Epidermal melanocyte (primary cell): ENCODE measurements around the gene MAD2L1.

ENCODE experiments used
- DNase-seq: peaks from one replicate; pipeline ENCODE4 v3.0.0; 2011; ENCODE audit warnings: low spot score; ENCODE audit not compliant: insufficient read length

The MAD2L1 gene

DNA sequence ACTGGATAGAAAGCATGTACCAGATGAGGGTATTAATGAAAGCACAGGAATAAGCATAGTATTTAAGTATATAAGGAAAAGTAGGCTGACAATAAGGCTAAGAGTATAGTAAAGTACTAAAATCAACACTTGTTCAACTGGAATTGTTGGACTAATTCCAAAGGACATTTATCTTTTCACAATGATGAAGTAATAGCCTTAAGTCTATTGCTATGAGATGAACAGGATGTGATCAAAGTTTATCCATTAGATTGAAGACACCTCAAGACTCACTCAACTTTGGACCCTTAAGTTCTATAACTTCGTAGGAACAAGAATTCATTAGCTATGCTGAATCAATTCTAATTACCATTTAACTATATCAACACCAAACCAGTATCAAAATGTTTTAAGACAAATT lies 7.6 kb downstream of the MAD2L1 start:
- no peak for DNase-seq

DNA sequence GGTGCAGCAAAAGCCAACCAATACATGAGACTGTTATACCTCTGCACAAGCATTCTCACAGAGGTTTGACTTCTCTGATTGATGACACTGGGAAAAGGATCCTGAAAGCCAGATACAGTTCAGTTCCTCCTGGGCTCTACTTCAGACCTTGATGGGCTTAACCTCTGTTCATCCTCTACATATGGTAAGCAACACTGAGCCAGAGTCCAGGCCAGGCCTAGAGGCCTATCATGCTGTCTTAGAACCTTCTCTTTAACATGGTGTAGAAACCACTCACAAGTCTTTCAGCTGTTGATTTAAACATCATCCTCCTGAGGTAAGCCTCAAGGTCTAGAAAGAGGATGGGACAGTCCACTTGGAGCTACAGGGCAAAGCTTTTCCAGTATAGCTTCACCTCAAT lies 9.2 kb downstream of the MAD2L1 start:
- no peak for DNase-seq

DNA sequence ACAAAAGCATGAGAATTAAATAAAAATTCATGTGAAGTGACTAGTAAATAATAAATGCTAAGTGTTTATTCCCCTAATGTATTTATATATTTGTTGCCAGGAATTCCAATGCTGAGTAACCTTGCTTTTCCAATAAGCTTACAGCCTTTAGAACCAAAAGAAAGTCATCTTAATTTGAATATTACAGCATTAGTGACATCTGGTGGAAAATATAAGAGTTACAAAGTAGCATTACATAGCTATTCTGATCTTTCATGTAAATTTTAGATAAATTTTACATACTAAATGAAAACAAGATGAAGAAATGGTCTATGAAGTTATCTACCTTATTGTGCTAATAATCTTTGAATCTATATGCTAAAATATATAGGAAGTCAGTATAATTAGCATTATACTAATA lies 10.4 kb downstream of the MAD2L1 start:
- DNase-seq, result no peak

DNA sequence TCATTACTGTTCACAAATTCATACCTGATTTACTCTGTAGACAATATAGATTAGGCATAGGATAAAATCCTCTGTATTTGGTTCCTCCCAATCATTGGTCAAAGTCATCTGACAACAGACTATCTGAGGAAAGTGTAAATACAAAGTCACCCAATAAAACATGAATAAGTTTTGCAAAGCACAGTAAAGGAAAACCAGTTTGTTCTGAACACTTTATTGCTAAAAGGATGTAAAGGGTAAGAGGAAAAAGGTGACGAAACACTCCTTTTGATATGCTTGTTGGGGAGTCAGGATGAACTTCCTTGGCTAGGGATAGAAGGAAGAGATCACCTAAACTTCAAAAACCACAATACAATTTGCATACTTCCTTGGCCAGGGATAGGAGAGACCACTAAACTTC lies 10.9 kb downstream of the MAD2L1 start:
- DNase-seq, result no peak

DNA sequence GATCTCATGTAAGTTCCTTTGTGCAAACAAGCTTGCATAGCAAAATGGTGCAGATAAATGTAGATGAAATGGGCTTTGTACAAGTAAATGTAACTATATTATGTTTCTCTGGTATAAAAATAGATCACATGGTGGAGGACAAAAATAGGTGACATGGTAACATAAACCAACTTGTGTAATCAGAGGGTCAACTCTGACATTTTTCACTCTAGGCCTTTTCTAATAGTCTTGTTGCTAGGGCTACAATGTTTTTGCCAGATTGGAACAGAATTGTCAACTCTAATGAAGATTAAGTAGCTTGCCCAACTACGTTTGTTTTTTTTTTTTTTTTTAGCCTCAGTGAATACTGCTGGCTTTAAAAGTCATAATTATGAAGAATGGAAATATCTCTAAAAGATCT lies 11.5 kb downstream of the MAD2L1 start:
- DNase-seq, result no peak

DNA sequence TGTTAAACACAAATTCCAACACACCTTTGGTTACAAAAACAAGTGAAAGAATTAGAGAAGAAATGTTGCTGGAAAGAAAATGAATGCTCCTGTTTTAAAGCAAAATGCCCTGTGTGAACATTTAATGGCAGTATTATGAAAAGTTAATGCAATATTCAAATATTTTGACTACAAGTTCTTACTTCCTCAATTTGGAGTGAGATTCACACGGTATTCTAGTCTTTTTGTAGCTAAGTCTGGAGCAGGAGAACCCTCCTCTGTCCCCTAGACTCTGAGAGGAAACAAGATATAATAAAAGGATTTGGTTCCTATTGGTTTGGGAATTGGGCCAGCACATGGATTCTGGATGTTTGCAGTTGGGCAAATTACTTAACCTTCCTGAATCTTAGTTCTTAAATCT lies 12.7 kb downstream of the MAD2L1 start:
- no peak for DNase-seq

DNA sequence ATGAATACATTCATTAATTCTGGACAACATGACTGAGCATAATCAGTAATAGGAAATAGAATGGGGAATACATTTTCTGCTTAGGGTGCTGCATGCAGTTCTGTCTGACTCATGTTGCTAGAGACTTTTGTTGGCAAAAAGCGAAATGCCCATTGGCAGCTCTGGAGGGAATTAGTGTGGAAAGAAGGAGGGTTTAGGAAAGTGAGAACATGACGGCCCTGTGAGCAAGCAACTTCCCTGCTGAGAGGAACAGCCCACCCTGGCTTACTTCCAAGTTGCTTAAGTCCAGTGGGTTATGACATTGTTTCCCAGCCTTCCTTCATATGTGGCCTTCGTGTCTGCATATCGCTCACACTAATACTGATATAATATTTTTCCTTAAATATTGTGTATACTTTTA lies 13.8 kb downstream of the MAD2L1 start:
- DNase-seq, result no peak

DNA sequence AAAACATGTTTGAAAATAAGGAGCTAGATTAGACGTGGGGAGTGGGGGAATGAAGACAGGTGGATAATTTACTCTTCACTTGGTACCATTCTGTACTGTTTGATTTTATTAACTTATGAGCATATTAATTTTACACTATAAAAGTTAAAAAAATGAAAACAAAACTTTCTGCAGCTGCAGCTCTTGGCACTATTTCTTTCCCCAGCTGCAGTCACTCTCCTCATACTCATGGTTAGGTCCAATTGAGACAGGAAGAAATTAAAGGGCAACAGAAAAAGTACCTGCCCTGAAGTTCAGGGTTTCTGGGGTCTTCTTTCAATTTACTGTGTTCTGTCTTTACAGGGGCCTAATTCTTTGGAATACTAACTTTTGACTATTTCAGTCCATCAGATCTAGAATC lies 15.4 kb downstream of the MAD2L1 start:
- no peak for DNase-seq

DNA sequence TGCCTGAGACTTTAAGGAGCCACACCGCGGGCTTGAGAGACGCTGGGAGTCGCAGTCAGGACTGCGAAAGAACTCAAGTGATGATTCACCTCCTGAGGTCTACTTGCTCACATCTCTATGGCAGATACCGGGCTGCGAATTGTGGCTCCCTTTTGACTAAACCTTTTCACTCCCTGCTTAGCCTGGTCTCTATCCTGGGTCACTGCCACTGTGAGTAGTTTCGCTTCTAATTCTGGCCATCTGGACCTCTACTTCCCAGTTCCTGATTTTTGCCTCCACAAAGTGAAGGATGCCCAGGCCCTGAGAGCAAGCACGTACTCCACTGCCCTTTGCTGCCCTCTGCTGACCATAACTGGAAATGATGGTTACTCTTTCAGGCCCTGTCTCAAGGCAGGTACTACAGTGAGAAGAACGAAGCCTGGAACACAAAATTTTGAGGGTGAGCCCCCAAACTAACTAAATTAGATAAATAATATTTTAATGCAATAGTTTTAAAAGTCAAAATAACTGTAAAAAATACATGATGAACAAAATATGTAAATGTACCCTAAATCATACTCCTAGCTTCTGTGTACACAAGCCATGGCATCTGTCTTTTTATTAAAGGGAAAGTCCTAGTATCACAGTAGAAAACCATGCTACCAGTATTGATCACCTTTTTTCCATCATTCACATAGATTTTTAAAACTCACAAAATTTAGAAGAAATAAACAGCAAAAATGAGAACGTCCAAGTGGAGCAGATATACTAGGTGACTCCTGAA lies 16.7 kb downstream of the MAD2L1 start:
- DNase-seq, result peak; percentile 61

DNA sequence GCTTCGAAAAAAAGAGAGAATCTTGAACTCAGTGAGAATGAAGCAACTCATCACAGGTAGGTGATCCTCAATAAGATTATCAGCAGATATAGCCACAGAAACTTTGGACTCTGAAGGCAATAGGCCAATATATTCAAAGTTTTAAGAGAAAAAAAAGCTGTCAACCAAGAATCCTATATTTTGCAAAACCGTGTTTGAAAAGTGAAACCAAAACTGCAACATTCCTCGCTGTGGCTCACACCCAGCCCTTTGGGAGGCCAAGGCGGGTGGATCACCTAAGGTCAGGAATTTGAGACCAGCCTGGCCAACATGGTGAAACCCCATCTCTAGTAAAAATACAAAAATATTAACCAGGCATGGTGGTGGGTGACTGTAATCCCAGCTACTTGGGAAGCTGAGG lies 22.8 kb downstream of the MAD2L1 start:
- no peak for DNase-seq

DNA sequence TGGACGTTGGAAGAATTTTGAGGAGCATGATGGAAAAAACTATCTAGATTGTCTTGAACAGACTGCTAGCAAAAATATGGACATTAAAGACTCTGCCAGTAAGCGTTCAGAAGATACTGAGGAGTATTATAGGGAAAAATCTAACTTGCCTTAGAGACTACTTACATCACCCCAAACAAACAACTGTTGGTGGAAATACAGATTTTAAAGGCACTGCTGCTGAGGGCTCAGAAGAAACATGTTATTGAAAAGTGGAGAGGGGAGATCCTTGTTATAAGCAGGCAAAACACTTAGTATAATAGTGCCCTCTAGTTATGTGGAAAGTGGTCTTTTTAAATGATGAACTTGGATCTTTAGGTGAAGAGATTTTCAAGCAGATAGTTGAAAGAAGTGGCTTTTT lies 29.2 kb downstream of the MAD2L1 start:
- DNase-seq, result no peak

DNA sequence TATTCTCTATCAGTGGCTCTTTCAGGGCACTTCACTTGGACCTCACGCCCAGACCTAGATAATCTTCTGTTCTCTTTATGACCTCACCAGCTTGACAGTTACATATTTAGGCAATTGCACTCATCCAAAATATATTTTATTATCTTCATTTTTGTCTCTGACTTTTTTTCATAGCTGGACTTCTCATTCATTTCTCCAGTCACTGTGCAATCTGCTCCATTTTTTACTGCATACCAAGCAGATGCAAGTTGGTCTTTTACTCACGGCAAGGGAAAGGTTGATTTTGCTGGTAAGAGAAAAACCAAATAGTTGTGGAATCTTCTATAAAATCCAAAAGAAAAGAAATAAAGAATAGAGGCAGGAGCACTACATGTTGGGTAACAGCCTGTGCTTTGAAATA lies 31.7 kb downstream of the MAD2L1 start:
- no peak for DNase-seq

DNA sequence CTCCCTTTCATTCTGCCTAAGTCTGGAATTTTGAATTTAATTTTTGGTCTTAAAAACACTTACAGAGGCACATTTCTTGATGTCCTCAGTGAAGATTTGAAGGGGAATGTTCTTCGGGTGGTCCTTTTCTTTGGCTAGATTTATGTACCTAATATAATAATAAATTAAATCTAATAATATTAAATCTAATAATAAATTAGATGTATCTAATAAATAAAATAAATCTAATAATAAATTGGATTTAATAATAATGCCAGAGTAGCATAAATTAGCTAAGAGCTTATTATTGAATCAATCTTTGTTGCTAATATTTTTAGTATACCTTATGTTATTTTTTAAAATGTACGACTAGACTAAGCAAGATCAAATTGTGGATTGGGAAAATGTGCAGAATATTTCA lies 39.8 kb downstream of the MAD2L1 start:
- no peak for DNase-seq

DNA sequence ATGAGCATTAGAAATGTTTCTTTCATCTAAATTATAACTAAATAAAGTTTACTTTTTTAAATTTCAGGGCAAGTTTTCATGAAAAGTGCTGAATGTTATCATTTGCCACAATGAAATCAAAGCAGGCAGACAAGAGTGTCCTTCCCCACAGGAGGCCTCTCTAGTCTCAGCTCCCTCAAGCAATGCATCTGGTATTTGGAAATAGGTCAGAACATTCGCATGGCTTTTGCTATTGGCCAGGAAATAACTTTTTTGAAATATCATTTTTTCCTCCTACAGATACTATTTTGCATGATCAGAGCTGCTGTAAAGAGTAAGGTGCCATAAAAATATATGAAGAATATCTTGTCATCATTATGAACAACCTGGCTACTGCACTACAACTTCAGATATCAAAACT lies 41.1 kb downstream of the MAD2L1 start:
- no peak for DNase-seq

DNA sequence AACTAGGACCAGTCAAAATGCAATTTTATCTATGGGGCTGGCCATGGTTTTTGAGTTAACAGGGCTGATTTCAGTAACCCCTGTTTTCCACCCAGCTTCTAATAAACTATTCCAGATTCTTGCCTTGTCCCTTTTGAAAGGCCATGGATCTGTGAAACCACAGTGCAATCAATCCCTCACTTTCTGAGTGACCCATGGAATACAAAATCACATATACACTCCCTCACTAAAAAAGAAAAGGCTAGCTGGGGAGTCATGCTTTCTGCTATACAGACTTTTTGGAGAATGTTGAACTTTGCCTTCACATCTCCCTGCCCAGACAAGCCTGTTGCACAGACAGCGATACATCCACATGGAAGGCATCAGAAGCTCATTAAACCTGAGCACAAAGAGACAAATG lies 47.9 kb downstream of the MAD2L1 start:
- DNase-seq, result no peak

DNA sequence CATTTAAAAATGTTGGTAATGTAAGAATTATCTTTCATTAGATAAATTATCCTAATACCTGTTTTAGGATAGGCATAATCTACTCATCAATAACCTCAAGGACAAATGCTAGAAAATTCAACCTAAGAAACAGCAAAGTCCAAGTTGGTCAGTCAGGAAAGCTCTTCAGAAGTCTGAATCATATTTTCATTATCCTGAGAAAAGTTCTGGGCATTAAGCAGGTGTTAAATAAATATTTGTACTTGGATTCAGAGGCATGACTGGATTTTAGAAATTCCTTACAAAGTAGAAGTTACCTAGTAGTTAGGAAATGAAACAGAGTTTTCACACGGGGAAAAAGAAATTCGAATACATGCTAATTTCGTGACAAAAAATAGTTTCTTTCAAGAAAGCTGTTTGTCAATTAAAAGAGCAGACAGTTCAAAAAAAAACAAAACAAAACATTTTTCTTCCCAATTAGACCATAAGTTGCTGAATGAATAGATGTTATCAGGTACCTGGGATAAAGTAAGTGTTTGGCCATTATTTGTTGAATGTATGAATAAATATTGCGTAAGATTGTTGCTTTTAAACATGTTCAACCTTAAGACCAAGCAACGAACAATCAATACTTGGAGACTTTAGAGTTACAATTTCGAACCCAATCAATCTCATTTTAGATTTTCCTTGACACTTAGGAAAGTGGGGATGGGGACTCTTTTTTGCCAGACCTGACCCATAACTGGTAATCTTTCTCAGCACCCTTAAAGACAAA lies 48.5 kb downstream of the MAD2L1 start:
- DNase-seq, result no peak

DNA sequence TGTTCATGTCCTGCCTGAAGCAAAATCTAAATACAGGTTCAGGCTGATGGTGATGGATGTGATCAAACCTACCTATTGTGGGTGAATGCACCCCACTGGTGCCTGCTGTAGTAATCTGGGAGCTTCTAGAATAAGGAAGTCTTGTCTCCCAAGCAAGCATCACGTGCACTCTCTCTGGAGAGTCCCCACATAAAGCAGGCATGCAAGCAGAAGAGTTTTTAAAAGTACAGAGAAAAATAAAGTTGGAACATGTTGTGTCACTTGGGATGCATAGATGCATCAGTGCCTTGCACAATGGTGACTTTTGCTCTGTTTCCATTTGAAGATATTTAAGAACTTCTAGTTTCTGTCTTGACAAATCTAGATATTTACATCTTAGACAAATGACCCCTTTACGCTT lies 54.9 kb downstream of the MAD2L1 start:
- DNase-seq, result no peak

DNA sequence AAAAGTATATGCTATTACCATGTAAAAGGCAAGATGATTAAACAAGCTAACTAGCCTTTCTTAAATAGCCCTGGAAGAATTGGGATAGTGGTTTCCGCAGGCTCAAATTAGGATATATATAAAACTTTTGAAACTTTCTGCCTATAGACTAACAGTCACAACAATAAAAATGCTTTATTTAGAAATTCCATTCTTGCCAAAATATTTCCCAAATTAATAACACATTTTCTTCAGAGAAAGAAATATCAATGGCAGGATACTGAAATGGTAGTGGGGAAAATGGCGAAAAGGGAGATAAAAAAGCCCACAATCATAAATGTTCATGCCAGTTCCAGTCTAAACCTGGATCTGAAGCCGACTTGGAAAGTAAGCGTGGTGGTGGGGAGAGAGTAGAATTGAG lies 56.0 kb downstream of the MAD2L1 start:
- no peak for DNase-seq

DNA sequence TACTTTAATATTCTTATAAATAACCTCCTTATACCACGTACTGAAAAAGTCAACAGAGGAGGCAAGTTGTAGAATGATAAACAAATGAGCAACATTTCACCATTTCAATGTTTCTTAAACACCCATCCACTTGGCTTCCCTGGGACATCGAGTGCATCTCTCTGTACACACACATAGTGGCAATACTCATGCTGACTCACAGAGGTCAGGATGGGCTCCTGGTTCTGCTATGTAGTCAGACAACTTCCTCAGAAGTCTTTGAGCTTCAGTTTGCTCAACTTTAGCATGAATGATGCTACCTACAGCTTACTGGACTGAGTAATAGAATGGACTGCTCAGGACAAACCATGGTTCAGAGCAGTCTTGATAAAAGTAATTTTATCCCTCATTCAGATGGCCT lies 56.9 kb downstream of the MAD2L1 start:
- no peak for DNase-seq

DNA sequence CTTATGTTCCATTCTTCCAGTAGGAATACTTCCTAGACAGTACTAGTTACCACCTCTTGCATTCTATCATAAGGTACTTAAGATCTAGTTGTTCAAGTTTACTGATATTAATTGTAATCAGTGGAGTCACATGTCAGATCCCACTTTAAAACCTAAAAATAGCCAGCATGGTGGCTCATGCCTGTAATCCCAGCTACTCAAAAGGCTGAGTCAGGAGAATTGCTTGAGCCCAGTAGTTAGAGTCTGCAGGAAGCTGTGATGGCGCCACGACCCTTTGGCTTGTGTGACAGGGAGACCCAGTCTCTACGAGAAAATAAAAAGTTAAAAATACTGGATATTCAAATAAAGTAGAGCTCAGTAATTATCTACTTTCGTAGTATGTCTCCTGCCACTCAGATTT lies 57.7 kb downstream of the MAD2L1 start:
- DNase-seq, result no peak

DNA sequence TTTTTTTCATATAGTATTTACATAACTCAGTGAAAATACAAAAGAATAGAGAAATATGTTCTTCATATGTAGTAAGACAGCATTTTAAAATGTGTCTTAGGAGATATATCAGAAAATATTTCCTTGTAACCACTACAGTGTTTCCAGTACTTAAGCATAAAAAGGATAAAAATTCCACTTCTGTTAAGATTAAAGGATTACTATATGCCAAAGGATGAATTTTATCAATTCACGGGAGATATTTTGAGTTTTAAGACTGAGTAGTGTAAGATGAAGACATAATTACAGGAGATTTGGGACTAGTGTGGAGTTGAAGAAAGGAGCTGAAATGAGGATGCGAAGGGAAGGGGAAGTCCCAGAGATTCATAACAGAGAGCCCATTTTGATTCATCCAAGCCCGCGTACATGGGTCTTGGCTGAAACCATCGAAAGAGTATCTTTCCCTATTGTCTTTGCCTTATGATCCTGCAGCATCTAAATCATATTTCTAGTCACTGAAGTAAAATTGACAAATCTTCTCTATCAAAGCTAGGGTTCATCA lies 58.7 kb downstream of the MAD2L1 start:
- no peak for DNase-seq

DNA sequence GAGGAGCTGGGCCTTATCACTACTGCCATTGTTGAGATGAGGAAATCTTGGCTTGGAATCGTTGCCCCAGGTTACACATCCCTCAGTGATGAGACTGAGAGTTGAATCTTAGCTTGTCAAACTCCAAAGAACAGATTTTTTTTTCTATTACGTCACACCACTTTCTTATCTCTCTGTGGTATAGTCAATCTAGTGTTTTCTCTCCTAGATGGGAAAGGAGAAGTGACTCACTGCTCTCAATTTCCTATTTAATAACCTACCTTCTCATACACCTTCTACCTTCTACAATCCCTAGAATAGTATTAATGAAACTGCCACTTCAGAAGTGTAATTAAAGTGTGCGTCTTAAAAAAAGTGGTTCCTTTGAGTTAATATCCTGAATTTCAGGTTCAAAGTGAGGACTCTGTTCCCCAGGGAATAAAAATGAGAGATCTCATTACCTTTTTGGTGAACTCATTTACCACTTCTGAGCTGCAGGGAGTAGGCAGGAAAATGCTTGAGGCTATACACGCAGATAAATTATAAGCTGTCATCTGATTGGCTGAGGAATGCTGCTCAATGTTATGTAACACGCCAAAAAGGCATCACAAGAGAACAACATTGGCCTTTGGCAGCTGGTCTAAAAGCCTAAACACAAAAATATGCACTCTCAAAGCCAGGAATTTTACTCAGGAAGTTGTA lies 59.3 kb downstream of the MAD2L1 start:
- no peak for DNase-seq
